Effector memory CD8-positive, alpha-beta T cell (primary cell): ENCODE results near the gene DENND1A.

Experiments
- ATAC-seq: fragments of 150-1000 bp; cut with Tn5 transposase; replicated peaks from 2 replicates; pipeline ENCODE4 v1.10.0; 2021; ENCODE audit warnings: mild to moderate bottlenecking, moderate library complexity
- DNase-seq, 3 experiments: peaks; one replicate each; pipeline ENCODE4 v3.0.0; 2021
- H3K27ac Mint-ChIP-seq, 2 donors: one replicate each; pipeline ENCODE4 v1.8.0; 2022; ENCODE audit warnings: mild to moderate bottlenecking in 2 of 2, mixed read lengths in 2 of 2, moderate library complexity in 2 of 2
- H3K27me3 Mint-ChIP-seq, 2 donors: one replicate each; pipeline ENCODE4 v1.8.0; 2022; ENCODE audit warnings: mixed read lengths in 2 of 2
- H3K36me3 Mint-ChIP-seq: one replicate; pipeline ENCODE4 v1.8.0; 2022; ENCODE audit warnings: mild to moderate bottlenecking, moderate library complexity, mixed read lengths; ENCODE audit not compliant: insufficient read depth
- H3K4me1 Mint-ChIP-seq, 2 donors: one replicate each; pipeline ENCODE4 v1.8.0; 2022; ENCODE audit warnings: low read depth in 2 of 2, mixed read lengths in 2 of 2
- H3K4me3 Mint-ChIP-seq, 2 donors: one replicate each; pipeline ENCODE4 v1.8.0; 2022; ENCODE audit warnings: mild to moderate bottlenecking in 2 of 2, mixed read lengths in 2 of 2, moderate library complexity in 2 of 2
- H3K9me3 Mint-ChIP-seq, 2 donors: one replicate each; pipeline ENCODE4 v1.8.0; 2022; ENCODE audit warnings: mixed read lengths in 2 of 2

The DENND1A gene

DNA sequence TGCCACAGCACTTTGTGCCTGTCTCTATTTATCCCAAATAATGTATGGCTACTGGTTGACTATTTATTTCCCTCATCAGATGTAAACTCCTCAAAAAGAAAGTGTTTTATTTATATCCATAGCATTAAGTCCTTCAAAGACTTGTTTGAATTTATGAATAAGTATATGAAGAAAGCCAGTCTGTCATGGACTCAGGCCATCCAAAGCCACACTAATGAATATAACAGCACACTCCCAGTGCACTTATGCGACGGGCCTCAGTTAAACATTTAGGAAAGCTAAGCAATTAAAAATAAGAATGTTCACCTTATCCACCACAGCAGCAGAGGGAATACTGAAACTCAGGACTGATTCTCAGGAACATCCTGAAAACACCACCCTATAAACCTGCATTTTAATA, 77.5 kb downstream of the DENND1A start:
- peaks cover 4% of the 10 kb centered on the region for H3K36me3 Mint-ChIP-seq
- no peak overlapping the region for H3K27ac Mint-ChIP-seq
- peaks cover 2 to 5% of the 10 kb centered on the region in 2 donors for H3K4me1 Mint-ChIP-seq

DNA sequence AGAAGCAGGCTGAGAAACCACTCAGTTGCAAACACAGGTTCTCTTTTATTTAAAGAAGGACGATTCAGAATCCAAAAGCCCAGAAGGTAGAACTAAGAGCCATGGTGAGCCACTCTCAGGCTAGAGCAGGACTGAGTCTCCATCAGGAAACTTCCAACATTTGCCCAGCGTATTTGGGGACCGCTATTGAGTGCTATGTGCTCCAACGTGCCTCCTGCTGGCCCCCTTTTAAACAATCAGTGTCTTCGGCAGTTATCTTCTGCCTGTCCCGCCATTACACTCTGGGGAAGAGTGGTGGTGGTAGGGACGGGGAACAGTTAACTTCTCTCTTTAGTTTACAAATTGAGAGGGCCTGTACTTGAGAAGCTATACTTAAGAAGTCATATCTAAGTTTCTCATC, 78.1 kb downstream of the DENND1A start:
- Mint-ChIP-seq H3K36me3 (peaks cover 4% of the 10 kb centered on the region), H3K4me1 (peaks cover under 1 to 5% of the 10 kb centered on the region in 2 donors), H3K9me3 (no peaks in the 10 kb centered on the region), H3K27me3 (no peaks in the 10 kb centered on the region), H3K4me3 (no peak overlapping the region), H3K27ac (no peak overlapping the region)
- ATAC-seq (no peak), DNase-seq (no peak)

More for the DNA sequence above, 77.5 kb downstream of the DENND1A start:
- Mint-ChIP-seq H3K9me3 (no peaks in the 10 kb centered on the region), H3K27me3 (no peaks in the 10 kb centered on the region), H3K4me3 (no peak overlapping the region)
- ATAC-seq (no peak), DNase-seq (no peak)

DNA sequence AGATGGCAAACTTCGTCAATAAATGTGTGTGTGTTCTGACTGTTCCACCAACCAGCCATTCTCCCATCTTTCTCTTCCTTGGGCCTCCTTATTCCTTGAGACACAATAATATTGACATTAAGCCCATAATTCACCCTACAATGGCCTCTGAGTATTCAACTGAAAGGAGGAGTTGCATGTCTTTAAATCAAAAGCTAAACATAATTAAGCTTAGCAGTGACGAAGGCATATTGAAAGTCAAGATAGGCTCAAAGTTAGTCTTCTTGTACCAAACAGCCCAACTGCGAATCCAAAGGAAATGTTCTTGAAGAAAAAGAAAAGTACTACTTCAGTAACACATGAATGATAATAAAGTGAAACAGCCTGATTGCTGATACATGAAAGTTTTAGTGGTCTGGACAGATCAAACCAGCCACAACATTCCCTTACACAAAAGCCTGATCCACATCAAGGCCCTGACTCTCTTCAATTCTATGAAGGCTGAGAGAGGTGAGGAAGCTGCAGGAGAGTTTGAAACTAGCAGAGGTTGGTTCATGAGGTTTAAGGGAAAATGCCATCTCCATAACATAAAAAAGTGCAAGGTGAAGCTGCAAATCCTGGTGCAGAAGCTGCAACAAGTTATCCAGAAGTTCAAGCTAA, 81.4 kb downstream of the DENND1A start:
- ATAC-seq (no peak), DNase-seq (no peak)
- Mint-ChIP-seq H3K9me3 (no peaks in the 10 kb centered on the region), H3K4me3 (no peak overlapping the region), H3K27me3 (no peaks in the 10 kb centered on the region), H3K4me1 (peaks cover 0 to 5% of the 10 kb centered on the region in 2 donors), H3K27ac (no peak overlapping the region), H3K36me3 (peaks cover 5% of the 10 kb centered on the region)

DNA sequence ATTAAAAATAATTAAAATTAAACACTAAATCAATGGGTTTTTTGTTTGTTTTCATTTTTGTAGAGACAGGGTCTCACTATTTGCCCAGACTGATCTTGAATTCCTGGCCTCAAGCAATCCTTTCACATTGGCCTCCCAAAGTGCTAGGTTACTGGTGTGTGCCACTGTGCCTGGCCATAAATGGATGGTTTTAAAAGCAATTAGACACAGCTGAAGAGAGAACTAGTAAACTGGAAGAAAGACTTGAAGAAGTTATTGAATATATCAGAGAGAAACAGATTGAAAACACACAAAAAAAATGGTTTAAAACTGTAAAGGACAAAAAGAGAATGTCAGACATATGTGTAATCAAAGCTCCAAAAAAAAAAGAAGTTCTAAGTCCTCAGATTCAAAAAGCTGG, 83.0 kb downstream of the DENND1A start:
- Mint-ChIP-seq H3K9me3 (no peaks in the 10 kb centered on the region), H3K36me3 (peaks cover 5% of the 10 kb centered on the region), H3K4me1 (peaks cover 0 to 5% of the 10 kb centered on the region in 2 donors), H3K4me3 (no peak overlapping the region), H3K27ac (no peak overlapping the region), H3K27me3 (no peaks in the 10 kb centered on the region)
- no peak for DNase-seq
- ATAC-seq: no peak

DNA sequence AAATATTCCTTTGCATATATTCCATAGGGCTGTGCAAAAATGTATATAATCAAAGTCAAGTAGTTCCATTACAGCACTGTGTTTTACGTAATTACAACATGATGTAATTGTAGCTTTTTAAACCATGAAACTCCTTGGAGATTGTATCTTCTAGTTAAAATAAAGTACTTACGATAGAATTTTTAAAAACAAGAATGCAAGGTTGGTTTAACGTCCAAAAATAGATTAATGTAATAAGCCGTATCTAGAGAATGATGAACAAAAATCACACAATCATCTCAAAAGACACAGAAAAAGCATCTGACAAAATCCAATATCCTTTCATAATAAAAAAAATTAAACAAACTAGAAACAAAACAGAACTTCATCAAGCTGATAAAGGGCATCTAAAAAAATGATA, 86.2 kb downstream of the DENND1A start:
- no peak overlapping the region for H3K4me3 Mint-ChIP-seq

DNA sequence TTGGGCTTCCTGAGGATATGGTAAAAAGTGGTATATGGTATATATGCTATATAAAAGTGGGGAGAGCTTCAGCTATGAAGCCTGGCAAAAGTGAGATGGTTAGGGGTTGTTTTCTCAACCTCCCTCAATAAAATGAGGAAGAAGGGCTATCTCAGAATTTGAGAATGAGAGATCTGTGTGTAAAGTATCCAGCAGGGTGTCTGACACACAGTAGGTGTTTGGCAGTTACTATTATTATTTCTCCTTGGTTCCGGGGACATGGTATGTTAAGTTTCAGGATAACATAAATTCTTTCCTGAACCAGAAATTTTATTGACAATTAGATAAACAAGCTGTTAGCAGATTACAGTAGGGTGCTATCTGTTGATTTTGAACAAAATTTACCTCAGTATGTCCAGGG, 94.1 kb downstream of the DENND1A start:
- peaks cover 18 to 20% of the 10 kb centered on the region in 2 donors for H3K4me1 Mint-ChIP-seq
- DNase-seq (no peak), ATAC-seq (no peak)
- H3K36me3 Mint-ChIP-seq: no peaks in the 10 kb centered on the region
- peak overlapping the region; percentile 65 to 70 for H3K27ac Mint-ChIP-seq
- H3K4me3 Mint-ChIP-seq: peak overlapping the region in 1 of 2 donors; percentile 62
- H3K27me3 Mint-ChIP-seq: no peaks in the 10 kb centered on the region
- no peaks in the 10 kb centered on the region for H3K9me3 Mint-ChIP-seq

More for the DNA sequence above, 86.2 kb downstream of the DENND1A start:
- Mint-ChIP-seq H3K27me3 (no peaks in the 10 kb centered on the region), H3K36me3 (peaks cover 5% of the 10 kb centered on the region), H3K4me1 (no peaks in the 10 kb centered on the region), H3K27ac (no peak overlapping the region), H3K9me3 (no peaks in the 10 kb centered on the region)
- no peak for ATAC-seq
- no peak for DNase-seq

DNA sequence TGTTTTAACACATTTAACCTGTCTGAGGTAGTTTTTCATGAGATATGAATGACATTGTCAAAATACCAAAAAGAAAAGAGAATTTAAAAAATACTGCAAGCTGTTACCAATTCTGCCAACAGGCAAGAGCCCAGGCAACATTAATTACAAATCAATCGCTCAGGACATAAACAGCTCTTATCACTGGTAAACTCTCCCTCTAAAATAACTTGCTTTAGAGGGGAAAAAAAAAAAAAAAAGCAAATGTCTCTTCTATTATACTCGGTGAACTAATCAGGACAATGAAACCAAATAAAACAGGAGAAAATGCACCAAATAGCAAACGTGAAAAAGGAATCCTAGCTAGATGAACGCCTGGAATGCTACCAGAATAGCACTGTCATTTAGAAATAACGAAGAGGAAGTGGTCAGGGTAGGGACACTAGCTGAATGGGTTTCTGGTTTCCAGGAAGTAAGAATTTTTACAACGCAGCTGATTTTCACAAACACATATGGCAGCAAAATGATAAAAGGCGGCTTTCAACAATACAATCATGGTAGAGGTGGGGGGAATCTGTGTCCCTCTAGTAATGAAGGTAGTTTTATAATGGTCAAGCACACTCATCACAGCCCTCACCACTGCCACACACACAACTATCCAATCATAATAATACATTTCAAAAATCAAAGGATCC, 94.9 kb downstream of the DENND1A start:
- peak; percentile 54 for ATAC-seq
- no peaks in the 10 kb centered on the region for H3K9me3 Mint-ChIP-seq
- H3K4me1 Mint-ChIP-seq: peaks cover 18 to 20% of the 10 kb centered on the region in 2 donors
- H3K27ac Mint-ChIP-seq: peak overlapping the region; percentile 65 to 70
- H3K27me3 Mint-ChIP-seq: no peaks in the 10 kb centered on the region
- no peaks in the 10 kb centered on the region for H3K36me3 Mint-ChIP-seq
- no peak for DNase-seq
- peak overlapping the region; percentile 62 to 70 for H3K4me3 Mint-ChIP-seq

DNA sequence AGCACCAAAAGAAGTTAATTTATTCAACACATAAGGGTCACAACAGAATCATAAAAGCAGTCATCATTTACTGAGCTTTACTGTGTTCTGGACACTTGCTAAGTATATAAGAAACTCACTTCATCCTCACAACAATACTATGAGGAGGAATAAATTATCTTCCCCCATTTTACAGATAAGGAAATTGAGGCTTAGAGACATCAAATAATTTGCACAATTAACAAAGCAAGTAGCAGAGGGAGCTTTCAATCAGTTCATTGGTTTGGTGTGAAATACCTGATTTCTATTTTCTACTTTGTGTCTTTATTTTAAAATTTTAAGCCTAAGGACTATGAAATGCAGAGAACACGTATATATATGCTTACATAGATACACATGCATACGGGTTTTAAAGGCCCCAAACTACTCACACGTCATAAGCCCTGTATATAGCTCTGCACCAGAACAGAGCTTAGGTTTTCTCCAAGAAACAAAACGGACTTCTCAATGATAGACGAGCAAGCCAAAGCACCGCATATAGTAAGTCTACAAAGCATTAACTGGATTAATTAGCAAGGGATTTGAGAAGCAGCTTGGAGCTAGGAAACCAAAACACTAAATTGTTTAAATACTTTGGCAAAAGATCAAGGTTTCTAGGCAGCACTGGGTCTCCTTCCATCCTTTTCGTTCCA, 95.6 kb downstream of the DENND1A start:
- peaks cover 18 to 20% of the 10 kb centered on the region in 2 donors for H3K4me1 Mint-ChIP-seq
- peaks cover 0 to under 1% of the 10 kb centered on the region in 2 donors for H3K9me3 Mint-ChIP-seq
- H3K36me3 Mint-ChIP-seq: no peaks in the 10 kb centered on the region
- H3K4me3 Mint-ChIP-seq: peak overlapping the region in 1 of 2 donors; percentile 70
- DNase-seq (no peak), ATAC-seq (no peak)
- peak overlapping the region in 1 of 2 donors; percentile 70 for H3K27ac Mint-ChIP-seq
- no peaks in the 10 kb centered on the region for H3K27me3 Mint-ChIP-seq

DNA sequence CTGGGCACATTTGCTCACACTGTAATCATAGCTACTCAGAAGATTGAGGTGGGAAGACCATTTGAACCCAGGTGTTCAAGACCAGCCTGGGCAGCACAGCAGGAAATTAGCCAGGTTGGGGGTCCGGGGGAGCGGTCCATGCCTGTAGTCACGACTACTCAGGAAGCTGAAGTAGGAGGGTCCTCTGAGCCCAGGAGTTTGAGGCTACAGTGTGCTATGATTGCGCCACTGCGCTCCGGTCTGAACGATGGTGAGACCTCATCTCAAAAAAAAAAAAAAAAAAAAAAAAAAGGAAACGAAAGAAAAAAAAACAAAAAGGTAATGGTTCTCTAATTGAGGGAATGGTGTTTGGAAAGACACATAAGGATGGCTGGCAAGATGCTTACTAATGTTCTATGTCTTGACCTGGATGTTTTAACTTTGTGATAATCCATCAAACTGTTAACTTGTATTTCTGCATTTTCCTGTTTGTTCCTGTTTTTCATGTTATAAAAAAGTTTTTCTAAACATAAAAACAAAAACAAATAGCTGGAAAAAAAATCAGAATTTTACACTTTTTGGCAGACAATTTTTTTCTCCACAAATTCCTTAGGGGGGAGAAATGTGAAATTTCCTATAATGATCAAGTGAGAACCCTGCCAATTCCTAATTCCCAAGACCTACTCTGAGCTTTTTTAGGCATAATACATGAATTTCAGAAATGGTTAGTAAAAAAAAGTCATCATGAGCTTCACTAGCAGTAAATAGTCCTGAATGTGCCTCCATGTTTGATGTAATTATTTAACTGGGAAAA, 96.9 kb downstream of the DENND1A start:
- Mint-ChIP-seq H3K4me3 (no peak overlapping the region), H3K27ac (no peak overlapping the region), H3K36me3 (no peaks in the 10 kb centered on the region), H3K4me1 (peaks cover 18 to 20% of the 10 kb centered on the region in 2 donors), H3K9me3 (peaks cover 0 to 8% of the 10 kb centered on the region in 2 donors), H3K27me3 (no peaks in the 10 kb centered on the region)
- ATAC-seq (no peak), DNase-seq (no peak)

DNA sequence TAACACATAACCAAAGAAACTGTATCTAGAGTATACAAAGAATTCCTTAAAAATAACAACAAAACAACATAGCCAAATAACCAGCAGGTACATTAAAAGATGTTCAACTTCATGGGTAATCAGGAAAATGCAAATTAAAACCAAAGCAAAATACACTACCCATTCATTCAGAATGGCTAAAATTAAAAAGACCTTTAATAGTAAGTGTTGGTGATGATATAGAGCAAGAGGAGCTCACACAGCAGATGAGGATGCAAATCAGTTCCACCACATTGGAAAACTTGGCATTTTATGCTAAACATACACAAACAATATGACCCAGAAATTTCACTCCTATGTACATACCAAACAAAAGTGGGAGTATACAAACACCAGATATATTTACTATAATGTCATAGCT, 97.8 kb downstream of the DENND1A start:
- peaks cover 2 to 13% of the 10 kb centered on the region in 2 donors for H3K9me3 Mint-ChIP-seq
- H3K4me3 Mint-ChIP-seq: no peak overlapping the region
- no peaks in the 10 kb centered on the region for H3K36me3 Mint-ChIP-seq
- no peak overlapping the region for H3K27ac Mint-ChIP-seq
- no peaks in the 10 kb centered on the region for H3K27me3 Mint-ChIP-seq
- ATAC-seq: no peak
- peaks cover 17 to 19% of the 10 kb centered on the region in 2 donors for H3K4me1 Mint-ChIP-seq
- DNase-seq: no peak

DNA sequence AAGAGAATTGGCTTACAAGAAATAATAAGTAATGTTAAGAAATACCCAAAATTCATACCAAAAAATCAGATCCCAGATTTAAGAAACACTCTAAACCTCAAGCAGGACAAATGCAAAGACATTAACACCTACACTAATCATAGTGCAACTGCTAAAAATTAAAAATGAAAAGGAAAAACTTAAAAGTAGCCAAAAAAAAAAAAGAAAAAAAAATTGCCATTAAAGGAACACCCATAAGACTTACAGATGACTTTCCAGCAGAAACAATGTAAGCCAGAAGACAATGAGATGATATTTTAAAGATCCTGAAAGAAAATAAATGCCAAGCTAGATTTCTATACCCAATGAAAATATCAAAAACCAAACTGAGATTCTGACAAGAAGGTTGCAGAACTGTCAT, 101.5 kb downstream of the DENND1A start:
- Mint-ChIP-seq H3K27me3 (no peaks in the 10 kb centered on the region), H3K36me3 (no peaks in the 10 kb centered on the region), H3K4me1 (peaks cover 0 to 4% of the 10 kb centered on the region in 2 donors), H3K27ac (no peak overlapping the region), H3K4me3 (no peak overlapping the region), H3K9me3 (peaks cover 2 to 13% of the 10 kb centered on the region in 2 donors)
- DNase-seq (no peak), ATAC-seq (no peak)

DNA sequence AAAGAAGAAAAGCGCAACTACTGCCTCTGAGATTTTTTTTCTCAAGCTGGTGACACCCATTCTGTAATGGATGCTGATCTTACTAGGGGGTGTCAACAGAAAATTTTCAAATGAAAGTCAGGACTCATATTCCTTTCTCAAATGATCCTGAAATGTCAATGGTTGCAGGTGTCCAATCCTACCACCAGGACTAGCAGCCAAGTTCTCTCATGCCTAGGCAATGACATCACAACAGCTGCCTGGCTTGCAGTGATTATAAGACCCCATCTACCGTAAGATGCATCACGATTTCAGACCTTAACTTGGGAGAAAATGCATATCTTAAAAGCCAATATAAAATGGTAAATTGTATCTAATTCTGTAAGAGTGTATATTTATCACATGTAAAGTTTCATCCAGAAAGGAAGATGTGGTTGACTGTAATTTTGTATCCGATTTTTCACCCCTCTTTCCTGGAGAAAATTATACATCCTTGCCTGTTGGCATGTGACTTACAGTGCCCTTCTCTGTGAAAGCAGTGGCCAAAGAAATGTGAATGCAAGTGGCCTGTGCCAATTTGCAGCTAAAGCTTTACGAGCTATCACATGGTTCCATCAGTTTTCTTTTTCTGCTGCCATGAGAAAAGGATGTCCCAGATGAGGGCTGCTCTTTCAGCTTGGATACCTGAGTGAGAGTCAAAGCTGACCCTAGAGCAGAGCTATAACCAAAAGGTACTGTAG, 104.4 kb downstream of the DENND1A start:
- H3K36me3 Mint-ChIP-seq: no peaks in the 10 kb centered on the region
- DNase-seq (no peak), ATAC-seq (no peak)
- H3K27ac Mint-ChIP-seq: no peak overlapping the region
- H3K4me3 Mint-ChIP-seq: no peak overlapping the region
- peaks cover 0 to 8% of the 10 kb centered on the region in 2 donors for H3K4me1 Mint-ChIP-seq
- peaks cover 2 to 13% of the 10 kb centered on the region in 2 donors for H3K9me3 Mint-ChIP-seq
- no peaks in the 10 kb centered on the region for H3K27me3 Mint-ChIP-seq
